Measurements from ENCODE around the gene SIGLEC9.

- TF ChIP-seq SPI1 (IDR thresholded peaks at IDR 0.05; ENCODE audit: borderline replicate concordance, insufficient read depth, low read depth, low read length), result no peak
- no peak for TF ChIP-seq USF1 (IDR thresholded peaks at IDR 0.05; ENCODE audit: borderline replicate concordance, extremely low read length, insufficient read depth, low read depth, low read length)
- TF ChIP-seq RFX5 (IDR thresholded peaks at IDR 0.05; ENCODE audit: low read depth, low read length), result no peak
These were observed 31.6 kb upstream of the SIGLEC9 start for GRCh38 chr19:51093101-51093500.
